OCI-LY7 (cell line): ENCODE results near the gene RIMBP2.

ENCODE experiments used
- EZH2phosphoT487 ChIP-seq: fragments of 200-600 bp; sonication (generic); IDR thresholded peaks from 2 replicates; pipeline ENCODE4 v1.6.1; 2018; ENCODE audit warnings: low read depth, borderline replicate concordance, mild to moderate bottlenecking, mixed run types, antibody characterized with exemption, low read length, moderate library complexity, mixed read lengths
- TF ChIP-seq, protein P1 (sequence below): fragments of 200-600 bp; sonication (generic); conservative IDR thresholded peaks from 2 replicates; pipeline ENCODE4 v1.5.1; 2014; ENCODE audit warnings: mild to moderate bottlenecking, antibody characterized with exemption, low read length, moderate library complexity, mixed read lengths

DNA sequence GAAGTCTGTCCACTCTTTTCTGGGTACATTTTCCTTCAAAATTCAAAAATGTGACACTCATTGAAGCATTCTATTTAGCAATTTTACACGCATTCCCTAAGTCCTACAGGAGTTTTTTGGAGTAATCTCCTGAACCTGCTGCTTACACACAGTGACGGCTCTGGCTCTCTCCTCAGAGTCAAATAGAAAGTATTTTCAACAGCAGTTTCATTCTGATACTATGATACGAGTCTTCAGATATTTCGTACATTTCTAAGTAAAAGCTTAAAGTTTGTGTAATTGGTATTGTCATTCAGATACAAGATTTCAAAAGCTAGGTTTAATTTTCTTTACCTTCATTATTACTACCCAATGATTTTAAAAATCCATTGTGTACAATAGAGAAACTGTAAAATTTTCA is 342.0 kb downstream of the RIMBP2 start:
- TF ChIP-seq, protein P1, sequence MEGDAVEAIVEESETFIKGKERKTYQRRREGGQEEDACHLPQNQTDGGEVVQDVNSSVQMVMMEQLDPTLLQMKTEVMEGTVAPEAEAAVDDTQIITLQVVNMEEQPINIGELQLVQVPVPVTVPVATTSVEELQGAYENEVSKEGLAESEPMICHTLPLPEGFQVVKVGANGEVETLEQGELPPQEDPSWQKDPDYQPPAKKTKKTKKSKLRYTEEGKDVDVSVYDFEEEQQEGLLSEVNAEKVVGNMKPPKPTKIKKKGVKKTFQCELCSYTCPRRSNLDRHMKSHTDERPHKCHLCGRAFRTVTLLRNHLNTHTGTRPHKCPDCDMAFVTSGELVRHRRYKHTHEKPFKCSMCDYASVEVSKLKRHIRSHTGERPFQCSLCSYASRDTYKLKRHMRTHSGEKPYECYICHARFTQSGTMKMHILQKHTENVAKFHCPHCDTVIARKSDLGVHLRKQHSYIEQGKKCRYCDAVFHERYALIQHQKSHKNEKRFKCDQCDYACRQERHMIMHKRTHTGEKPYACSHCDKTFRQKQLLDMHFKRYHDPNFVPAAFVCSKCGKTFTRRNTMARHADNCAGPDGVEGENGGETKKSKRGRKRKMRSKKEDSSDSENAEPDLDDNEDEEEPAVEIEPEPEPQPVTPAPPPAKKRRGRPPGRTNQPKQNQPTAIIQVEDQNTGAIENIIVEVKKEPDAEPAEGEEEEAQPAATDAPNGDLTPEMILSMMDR: no peak
- no peak for TF ChIP-seq EZH2phosphoT487
